ENCODE data around the gene EDIL3. TPM values are rescaled to one million over a fixed set of nuclear protein-coding genes. Genes with fewer than 3 reads are reported as not detected.

Gene EDIL3
- total RNA-seq, 1 donor from 2014 or later, result 604 TPM

GRCh38 chr5:84202136-84202535, 182.5 kb downstream of the EDIL3 start:
- TF ChIP-seq, protein P1, sequence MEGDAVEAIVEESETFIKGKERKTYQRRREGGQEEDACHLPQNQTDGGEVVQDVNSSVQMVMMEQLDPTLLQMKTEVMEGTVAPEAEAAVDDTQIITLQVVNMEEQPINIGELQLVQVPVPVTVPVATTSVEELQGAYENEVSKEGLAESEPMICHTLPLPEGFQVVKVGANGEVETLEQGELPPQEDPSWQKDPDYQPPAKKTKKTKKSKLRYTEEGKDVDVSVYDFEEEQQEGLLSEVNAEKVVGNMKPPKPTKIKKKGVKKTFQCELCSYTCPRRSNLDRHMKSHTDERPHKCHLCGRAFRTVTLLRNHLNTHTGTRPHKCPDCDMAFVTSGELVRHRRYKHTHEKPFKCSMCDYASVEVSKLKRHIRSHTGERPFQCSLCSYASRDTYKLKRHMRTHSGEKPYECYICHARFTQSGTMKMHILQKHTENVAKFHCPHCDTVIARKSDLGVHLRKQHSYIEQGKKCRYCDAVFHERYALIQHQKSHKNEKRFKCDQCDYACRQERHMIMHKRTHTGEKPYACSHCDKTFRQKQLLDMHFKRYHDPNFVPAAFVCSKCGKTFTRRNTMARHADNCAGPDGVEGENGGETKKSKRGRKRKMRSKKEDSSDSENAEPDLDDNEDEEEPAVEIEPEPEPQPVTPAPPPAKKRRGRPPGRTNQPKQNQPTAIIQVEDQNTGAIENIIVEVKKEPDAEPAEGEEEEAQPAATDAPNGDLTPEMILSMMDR (IDR thresholded peaks at IDR 0.05), result no peak
- H3K4me1 Mint-ChIP-seq (ENCODE audit: low read depth), result peaks cover 41% of the 10 kb centered on the region
- DNase-seq (ENCODE audit: low spot score), result no peak
- no peak overlapping the region for H3K4me3 Mint-ChIP-seq (ENCODE audit: unreplicated experiment)
- no peaks in the 10 kb centered on the region for H3K27me3 Mint-ChIP-seq (ENCODE audit: low read depth)
- peaks cover under 1% of the 10 kb centered on the region for H3K36me3 Mint-ChIP-seq (ENCODE audit: low read depth)
- H3K9me3 Mint-ChIP-seq (ENCODE audit: low read depth), result peaks cover 1% of the 10 kb centered on the region
- H3K27ac Mint-ChIP-seq (ENCODE audit: unreplicated experiment), result peak overlapping the region; percentile 74

GRCh38 chr5:84197538-84197937, 187.1 kb downstream of the EDIL3 start:
- TF ChIP-seq, protein P1 (IDR thresholded peaks at IDR 0.05), result no peak
- peaks cover 6% of the 10 kb centered on the region for H3K36me3 Mint-ChIP-seq (ENCODE audit: low read depth)
- no peak overlapping the region for H3K27ac Mint-ChIP-seq (ENCODE audit: unreplicated experiment)
- H3K9me3 Mint-ChIP-seq (ENCODE audit: low read depth), result peaks cover 5% of the 10 kb centered on the region
- DNase-seq (ENCODE audit: low spot score), result no peak
- H3K4me1 Mint-ChIP-seq (ENCODE audit: low read depth), result peaks cover 42% of the 10 kb centered on the region
- no peaks in the 10 kb centered on the region for H3K27me3 Mint-ChIP-seq (ENCODE audit: low read depth)
- no peak overlapping the region for H3K4me3 Mint-ChIP-seq (ENCODE audit: unreplicated experiment)

DNA sequence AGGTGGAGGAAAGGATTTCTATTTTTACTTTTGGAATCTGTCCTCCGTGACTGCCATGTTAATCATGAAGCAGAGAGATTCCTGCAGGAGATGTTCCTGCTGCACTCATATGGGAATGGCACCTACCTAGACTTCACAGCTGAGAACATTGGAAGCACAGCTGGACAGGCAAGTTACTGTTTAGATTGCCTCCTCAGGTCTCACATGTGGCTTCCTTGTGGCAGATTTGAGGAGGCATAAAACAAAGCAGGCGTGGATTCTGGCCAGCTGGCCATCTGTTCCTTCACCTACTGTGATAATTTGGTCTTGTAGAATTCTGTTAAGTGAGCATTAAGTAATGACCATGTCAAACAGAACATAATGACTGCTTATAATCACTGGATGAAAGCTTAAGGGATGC, 193.4 kb downstream of the EDIL3 start:
- TF ChIP-seq, protein P1 (IDR thresholded peaks at IDR 0.05), result no peak
- Mint-ChIP-seq H3K36me3 (ENCODE audit: low read depth) (peaks cover 2% of the 10 kb centered on the region), H3K27ac (ENCODE audit: unreplicated experiment) (peak overlapping the region; percentile 43), H3K27me3 (ENCODE audit: low read depth) (no peaks in the 10 kb centered on the region), H3K4me3 (ENCODE audit: unreplicated experiment) (no peak overlapping the region), H3K4me1 (ENCODE audit: low read depth) (peaks cover 28% of the 10 kb centered on the region), H3K9me3 (ENCODE audit: low read depth) (no peaks in the 10 kb centered on the region)
- no peak for DNase-seq (ENCODE audit: low spot score)

DNA sequence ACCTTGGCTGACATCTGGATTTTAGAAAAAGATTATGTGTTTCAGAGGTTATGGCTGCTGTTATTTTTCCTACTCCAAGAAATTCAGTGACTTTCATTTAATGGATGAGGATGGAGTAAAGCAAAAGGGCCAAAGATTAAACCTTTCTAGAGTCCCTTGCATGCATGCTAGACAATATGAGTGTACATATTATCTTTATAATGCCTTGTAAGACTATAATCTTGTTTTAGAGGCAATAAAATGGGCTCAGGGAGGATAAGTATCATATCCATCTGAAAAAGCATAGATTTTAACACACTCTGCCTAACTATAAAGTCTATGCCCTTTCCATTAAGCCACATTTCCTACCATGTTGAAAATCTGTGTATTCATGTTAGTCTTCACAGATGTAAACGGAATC, 199.8 kb downstream of the EDIL3 start:
- Mint-ChIP-seq H3K4me1 (ENCODE audit: low read depth) (peaks cover 44% of the 10 kb centered on the region), H3K27me3 (ENCODE audit: low read depth) (no peaks in the 10 kb centered on the region), H3K4me3 (ENCODE audit: unreplicated experiment) (no peak overlapping the region), H3K9me3 (ENCODE audit: low read depth) (no peaks in the 10 kb centered on the region), H3K27ac (ENCODE audit: unreplicated experiment) (no peak overlapping the region), H3K36me3 (ENCODE audit: low read depth) (peaks cover 3% of the 10 kb centered on the region)
- DNase-seq (ENCODE audit: low spot score), result no peak
- TF ChIP-seq, protein P1 (IDR thresholded peaks at IDR 0.05), result no peak

DNA sequence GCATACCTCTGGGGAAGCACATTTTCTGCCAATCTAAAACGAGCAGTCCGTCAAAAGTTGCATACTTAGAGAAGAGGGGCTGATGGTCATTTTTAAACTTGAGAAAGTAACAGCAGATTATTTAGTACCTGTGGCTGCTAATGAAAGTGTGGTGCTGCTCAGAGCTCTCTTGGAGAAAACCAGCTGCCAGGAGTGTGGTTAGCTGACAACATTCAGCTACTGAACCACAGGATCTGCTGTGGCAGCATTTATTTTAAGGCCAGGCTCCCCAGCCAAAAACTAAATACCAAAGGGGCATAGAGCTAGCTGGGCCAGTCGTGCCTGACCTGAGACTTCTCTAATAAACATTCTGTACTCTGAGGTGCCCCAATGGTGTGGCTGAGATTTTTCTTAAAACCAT, 203.6 kb downstream of the EDIL3 start:
- no peak for DNase-seq (ENCODE audit: low spot score)
- Mint-ChIP-seq H3K9me3 (ENCODE audit: low read depth) (no peaks in the 10 kb centered on the region), H3K36me3 (ENCODE audit: low read depth) (peaks cover 14% of the 10 kb centered on the region), H3K4me1 (ENCODE audit: low read depth) (peaks cover 30% of the 10 kb centered on the region), H3K27me3 (ENCODE audit: low read depth) (no peaks in the 10 kb centered on the region), H3K27ac (ENCODE audit: unreplicated experiment) (peak overlapping the region; percentile 8), H3K4me3 (ENCODE audit: unreplicated experiment) (no peak overlapping the region)
- TF ChIP-seq, protein P1 (IDR thresholded peaks at IDR 0.05), result no peak
